Trophoblast cell (in vitro differentiated cells and primary cell): ENCODE measurements around the gene KCNC2.

Experiments
- DNase-seq, 2 donors: peaks; one replicate each; pipeline ENCODE4 v3.0.0-alpha.2; 2016
- H2AFZ ChIP-seq: 2 replicates; pipeline ENCODE4 v1.6.1; 2013; ENCODE audit warnings: low read length, moderate library complexity, mild to moderate bottlenecking; ENCODE audit not compliant: insufficient read depth, poor library complexity
- H2AK5ac ChIP-seq: 2 replicates; pipeline ENCODE4 v1.6.1; 2013; ENCODE audit warnings: mild to moderate bottlenecking, low read length
- H2BK120ac ChIP-seq: 2 replicates; pipeline ENCODE4 v1.6.1; 2013; ENCODE audit warnings: low read length, mild to moderate bottlenecking, moderate library complexity; ENCODE audit not compliant: insufficient read depth, poor library complexity
- H2BK12ac ChIP-seq: 2 replicates; pipeline ENCODE4 v1.6.1; 2013; ENCODE audit warnings: mild to moderate bottlenecking, low read length, moderate library complexity
- H2BK5ac ChIP-seq: 2 replicates; pipeline ENCODE4 v1.6.1; 2013; ENCODE audit warnings: low read length, low read depth, moderate library complexity, mild to moderate bottlenecking; ENCODE audit not compliant: poor library complexity
- H3K14ac ChIP-seq: 2 replicates; pipeline ENCODE4 v1.6.1; 2013; ENCODE audit warnings: mild to moderate bottlenecking, low read length
- H3K18ac ChIP-seq: 2 replicates; pipeline ENCODE4 v1.6.1; 2013; ENCODE audit warnings: mild to moderate bottlenecking, low read length
- H3K23ac ChIP-seq: 2 replicates; pipeline ENCODE4 v1.6.1; 2013; ENCODE audit warnings: low read length
- H3K27ac ChIP-seq: 2 replicates; pipeline ENCODE4 v1.5.1; 2013; ENCODE audit warnings: low read depth, mild to moderate bottlenecking, inconsistent platforms, low read length, moderate library complexity
- H3K27me3 ChIP-seq: 2 replicates; pipeline ENCODE4 v1.6.1; 2013; ENCODE audit warnings: inconsistent platforms, mild to moderate bottlenecking, low read length, moderate library complexity; ENCODE audit not compliant: insufficient read depth
- H3K36me3 ChIP-seq, 2 experiments: 1 replicate in 1 of 2; 2 replicates in 1 of 2; pipeline ENCODE4 v1.6.1; 2013; ENCODE audit warnings: low read length in 2 of 2, mild to moderate bottlenecking in 2 of 2, moderate library complexity in 1 of 2; ENCODE audit not compliant: insufficient read depth in 2 of 2, control insufficient read depth in 1 of 2
- H3K4ac ChIP-seq: 2 replicates; pipeline ENCODE4 v1.6.1; 2013; ENCODE audit warnings: low read depth, mild to moderate bottlenecking, low read length, moderate library complexity
- H3K4me1 ChIP-seq, 2 experiments: 1 replicate in 1 of 2; 2 replicates in 1 of 2; pipeline ENCODE4 v1.6.1; 2013; ENCODE audit warnings: low read length in 2 of 2, mild to moderate bottlenecking in 2 of 2, moderate library complexity in 1 of 2; ENCODE audit not compliant: insufficient read depth in 2 of 2, control insufficient read depth in 1 of 2
- H3K4me2 ChIP-seq: 2 replicates; pipeline ENCODE4 v1.6.1; 2013; ENCODE audit warnings: inconsistent platforms, mild to moderate bottlenecking, low read length, moderate library complexity
- H3K4me3 ChIP-seq: 2 replicates; pipeline ENCODE4 v1.5.1; 2013; ENCODE audit warnings: mild to moderate bottlenecking, low read depth, low read length, inconsistent platforms
- H3K79me1 ChIP-seq: one replicate; pipeline ENCODE4 v1.6.1; 2013; ENCODE audit warnings: low read length
- H3K79me2 ChIP-seq: 2 replicates; pipeline ENCODE4 v1.6.1; 2013; ENCODE audit warnings: low read length, mild to moderate bottlenecking; ENCODE audit not compliant: control insufficient read depth, insufficient read depth, poor library complexity
- H3K9ac ChIP-seq: 2 replicates; pipeline ENCODE4 v1.6.1; 2013; ENCODE audit warnings: mild to moderate bottlenecking, low read length
- H3K9me3 ChIP-seq: 2 replicates; pipeline ENCODE4 v1.6.1; 2013; ENCODE audit warnings: low read depth, mild to moderate bottlenecking, control low read depth, inconsistent platforms, low read length; ENCODE audit not compliant: insufficient read depth
- H4K12ac ChIP-seq: 2 replicates; pipeline ENCODE4 v1.6.1; 2013; ENCODE audit warnings: low read depth, mild to moderate bottlenecking, low read length, moderate library complexity
- H4K8ac ChIP-seq: 2 replicates; pipeline ENCODE4 v1.6.1; 2013; ENCODE audit warnings: low read depth, mild to moderate bottlenecking, low read length, moderate library complexity
- H4K91ac ChIP-seq: one replicate; pipeline ENCODE4 v1.6.1; 2013; ENCODE audit warnings: low read depth, mild to moderate bottlenecking, low read length, moderate library complexity
- WGBS: extraction: QIAGEN DNeasy Blood & Tissue Kit; methylation state at CpG from one replicate; pipeline ENCODE4 v1.1.7; 2013; ENCODE audit warnings: missing lambda C conversion rate; ENCODE audit not compliant: insufficient read length, insufficient coverage; ENCODE audit errors: extremely low coverage; 5-methylcytosine and 5-hydroxymethylcytosine counted together

Gene KCNC2

GRCh38 chr12:75099210-75099609 is 110.4 kb downstream of the KCNC2 start:
- Histone ChIP-seq H3K14ac (no peak overlapping the region), H3K4me3 (no peak overlapping the region), H3K4me1 (no peaks in the 10 kb centered on the region), H3K27me3 (no peaks in the 10 kb centered on the region), H2BK5ac (no peak overlapping the region), H3K9me3 (no peaks in the 10 kb centered on the region), H4K8ac (no peak overlapping the region), H3K4ac (no peak overlapping the region), H3K36me3 (no peaks in the 10 kb centered on the region), H3K4me2 (no peak overlapping the region), H4K12ac (no peak overlapping the region), H2AFZ (no peak overlapping the region), H3K23ac (no peak overlapping the region), H4K91ac (no peak overlapping the region), H2AK5ac (no peak overlapping the region), H3K9ac (no peak overlapping the region), H3K79me2 (no peaks in the 10 kb centered on the region), H3K18ac (no peak overlapping the region), H3K79me1 (no peaks in the 10 kb centered on the region), H3K27ac (no peak overlapping the region), H2BK12ac (no peak overlapping the region), H2BK120ac (no peak overlapping the region)
- no peak for DNase-seq

GRCh38 chr12:75097003-75097402 is 112.6 kb downstream of the KCNC2 start:
- H4K8ac ChIP-seq = no peak overlapping the region
- H4K12ac ChIP-seq = no peak overlapping the region
- no peaks in the 10 kb centered on the region for H3K36me3 ChIP-seq
- no peak overlapping the region for H2BK120ac ChIP-seq
- no peaks in the 10 kb centered on the region for H3K9me3 ChIP-seq
- no peak overlapping the region for H3K18ac ChIP-seq
- no peak overlapping the region for H2BK12ac ChIP-seq
- no peaks in the 10 kb centered on the region for H3K4me1 ChIP-seq
- DNase-seq = no peak
- no peak overlapping the region for H3K4ac ChIP-seq
- H3K79me2 ChIP-seq = no peaks in the 10 kb centered on the region
- no peak overlapping the region for H3K14ac ChIP-seq
- H3K27me3 ChIP-seq = no peaks in the 10 kb centered on the region
- no peak overlapping the region for H4K91ac ChIP-seq
- H3K4me2 ChIP-seq = no peak overlapping the region
- no peak overlapping the region for H3K27ac ChIP-seq
- H2AFZ ChIP-seq = no peak overlapping the region
- H3K79me1 ChIP-seq = no peaks in the 10 kb centered on the region
- H2BK5ac ChIP-seq = no peak overlapping the region
- no peak overlapping the region for H3K9ac ChIP-seq
- H3K4me3 ChIP-seq = no peak overlapping the region
- H3K23ac ChIP-seq = no peak overlapping the region
- no peak overlapping the region for H2AK5ac ChIP-seq

GRCh38 chr12:75087654-75088053 is 122.0 kb downstream of the KCNC2 start:
- Histone ChIP-seq H2BK5ac (no peak overlapping the region), H4K12ac (no peak overlapping the region), H3K18ac (no peak overlapping the region), H3K79me1 (no peaks in the 10 kb centered on the region), H3K9ac (no peak overlapping the region), H2BK120ac (no peak overlapping the region), H3K79me2 (no peaks in the 10 kb centered on the region), H3K23ac (no peak overlapping the region), H3K4ac (no peak overlapping the region), H4K91ac (no peak overlapping the region), H4K8ac (no peak overlapping the region), H2AK5ac (no peak overlapping the region), H3K27me3 (no peaks in the 10 kb centered on the region), H3K27ac (no peak overlapping the region), H3K9me3 (no peaks in the 10 kb centered on the region), H2AFZ (no peak overlapping the region), H2BK12ac (no peak overlapping the region), H3K4me1 (no peaks in the 10 kb centered on the region), H3K14ac (no peak overlapping the region), H3K4me2 (no peak overlapping the region), H3K36me3 (no peaks in the 10 kb centered on the region), H3K4me3 (no peak overlapping the region)
- no CpG with 5 or more reads among the region's 1 CpG for WGBS
- DNase-seq = no peak

GRCh38 chr12:75086091-75087038 is 123.3 kb downstream of the KCNC2 start:
- Histone ChIP-seq H2BK120ac (no peak overlapping the region), H3K9ac (no peak overlapping the region), H3K36me3 (no peaks in the 10 kb centered on the region), H2AFZ (no peak overlapping the region), H2BK5ac (no peak overlapping the region), H3K79me2 (no peaks in the 10 kb centered on the region), H3K4me1 (no peaks in the 10 kb centered on the region), H3K4ac (no peak overlapping the region), H4K91ac (no peak overlapping the region), H3K4me2 (no peak overlapping the region), H3K27me3 (no peaks in the 10 kb centered on the region), H4K12ac (no peak overlapping the region), H3K4me3 (no peak overlapping the region), H3K23ac (no peak overlapping the region), H2AK5ac (no peak overlapping the region), H3K79me1 (no peaks in the 10 kb centered on the region), H3K27ac (no peak overlapping the region), H4K8ac (no peak overlapping the region), H3K9me3 (no peaks in the 10 kb centered on the region), H3K14ac (no peak overlapping the region), H2BK12ac (no peak overlapping the region), H3K18ac (no peak overlapping the region)
- no peak for DNase-seq
- WGBS = no CpG with 5 or more reads among the region's 2 CpGs
